Lower lobe of right lung (tissue), 2 donors: ENCODE results near the gene IL18R1. TPM values are rescaled to one million over a fixed set of nuclear protein-coding genes. Genes with fewer than 3 reads are reported as not detected.

Experiments used
- ATAC-seq, 2 donors: fragments of 200-7000 bp; cut with Tn5 transposase; one replicate each; pipeline ENCODE4 v1.9.1; 2020 to 2022; ENCODE audit warnings: mild to moderate bottlenecking in 2 of 2, moderate library complexity in 2 of 2
- DNase-seq: peaks from one replicate; pipeline ENCODE4 v3.0.0-alpha.2; 2020
- H3K27ac ChIP-seq: fragments of 200-600 bp; one replicate; pipeline ENCODE4 v1.8.0; 2022
- H3K27me3 ChIP-seq: fragments of 200-600 bp; one replicate; pipeline ENCODE4 v1.8.0; 2022; ENCODE audit warnings: low read depth
- H3K36me3 ChIP-seq: fragments of 200-600 bp; one replicate; pipeline ENCODE4 v1.8.0; 2022; ENCODE audit warnings: mild to moderate bottlenecking
- H3K4me1 ChIP-seq: fragments of 200-600 bp; one replicate; pipeline ENCODE4 v1.8.0; 2022
- H3K4me3 ChIP-seq: fragments of 200-600 bp; one replicate; pipeline ENCODE4 v1.8.0; 2022; ENCODE audit warnings: mild to moderate bottlenecking
- H3K9me3 ChIP-seq: fragments of 200-600 bp; one replicate; pipeline ENCODE4 v1.8.0; 2022
- intact Hi-C: fragments of 100-400 bp; cut with DNase I; formaldehyde crosslinking; loops from one replicate; pipeline ENCODE4 v1.11.0; 2022
- total RNA-seq: library from RNA; stranded (reverse); fragmentation: NEBNext Ultra II Directional; extraction: Animal tissue kit (Norgen Biotek cat#: 25700); gene quantifications from one replicate; pipeline ENCODE4 v1.2.1, GENCODE V29; 2021
- TF ChIP-seq, protein P1 (sequence below): fragments of 200-600 bp; IDR thresholded peaks from one replicate; pipeline ENCODE4 v1.8.0; 2022; ENCODE audit warnings: antibody characterized with exemption, mild to moderate bottlenecking
- donor health status: DM: no; HTN: yes; CAD: no; lungs with severe emphysema.

The IL18R1 gene
- total RNA-seq, 1 donor from 2014 or later: 27.5 TPM

DNA sequence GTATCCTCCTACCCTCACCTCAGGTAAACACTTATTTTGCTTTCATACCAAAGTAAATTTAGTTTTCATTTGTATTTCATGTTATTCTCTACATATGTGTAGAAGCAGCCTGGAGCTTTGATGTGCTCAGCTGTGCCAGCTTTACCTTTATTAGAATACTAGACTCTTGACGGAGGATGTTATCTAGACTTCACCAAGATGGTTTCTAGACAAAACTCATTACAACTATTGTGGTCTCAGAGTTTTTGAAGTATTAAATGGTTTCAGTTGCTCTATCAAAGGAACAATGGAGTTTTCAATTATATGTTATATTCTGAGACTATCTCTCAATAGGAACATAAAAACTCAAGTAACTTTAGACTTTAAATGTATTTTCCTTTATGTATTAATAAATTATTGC, 62.4 kb downstream of the IL18R1 start:
- Histone ChIP-seq H3K4me3 (no peak overlapping the region), H3K36me3 (no peaks in the 10 kb centered on the region), H3K27me3 (no peaks in the 10 kb centered on the region), H3K9me3 (no peaks in the 10 kb centered on the region), H3K27ac (no peak overlapping the region), H3K4me1 (no peaks in the 10 kb centered on the region)
- TF ChIP-seq, protein P1, sequence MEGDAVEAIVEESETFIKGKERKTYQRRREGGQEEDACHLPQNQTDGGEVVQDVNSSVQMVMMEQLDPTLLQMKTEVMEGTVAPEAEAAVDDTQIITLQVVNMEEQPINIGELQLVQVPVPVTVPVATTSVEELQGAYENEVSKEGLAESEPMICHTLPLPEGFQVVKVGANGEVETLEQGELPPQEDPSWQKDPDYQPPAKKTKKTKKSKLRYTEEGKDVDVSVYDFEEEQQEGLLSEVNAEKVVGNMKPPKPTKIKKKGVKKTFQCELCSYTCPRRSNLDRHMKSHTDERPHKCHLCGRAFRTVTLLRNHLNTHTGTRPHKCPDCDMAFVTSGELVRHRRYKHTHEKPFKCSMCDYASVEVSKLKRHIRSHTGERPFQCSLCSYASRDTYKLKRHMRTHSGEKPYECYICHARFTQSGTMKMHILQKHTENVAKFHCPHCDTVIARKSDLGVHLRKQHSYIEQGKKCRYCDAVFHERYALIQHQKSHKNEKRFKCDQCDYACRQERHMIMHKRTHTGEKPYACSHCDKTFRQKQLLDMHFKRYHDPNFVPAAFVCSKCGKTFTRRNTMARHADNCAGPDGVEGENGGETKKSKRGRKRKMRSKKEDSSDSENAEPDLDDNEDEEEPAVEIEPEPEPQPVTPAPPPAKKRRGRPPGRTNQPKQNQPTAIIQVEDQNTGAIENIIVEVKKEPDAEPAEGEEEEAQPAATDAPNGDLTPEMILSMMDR: no peak
- ATAC-seq: no peak
- intact Hi-C loops: no loop called here
- no peak for DNase-seq

DNA sequence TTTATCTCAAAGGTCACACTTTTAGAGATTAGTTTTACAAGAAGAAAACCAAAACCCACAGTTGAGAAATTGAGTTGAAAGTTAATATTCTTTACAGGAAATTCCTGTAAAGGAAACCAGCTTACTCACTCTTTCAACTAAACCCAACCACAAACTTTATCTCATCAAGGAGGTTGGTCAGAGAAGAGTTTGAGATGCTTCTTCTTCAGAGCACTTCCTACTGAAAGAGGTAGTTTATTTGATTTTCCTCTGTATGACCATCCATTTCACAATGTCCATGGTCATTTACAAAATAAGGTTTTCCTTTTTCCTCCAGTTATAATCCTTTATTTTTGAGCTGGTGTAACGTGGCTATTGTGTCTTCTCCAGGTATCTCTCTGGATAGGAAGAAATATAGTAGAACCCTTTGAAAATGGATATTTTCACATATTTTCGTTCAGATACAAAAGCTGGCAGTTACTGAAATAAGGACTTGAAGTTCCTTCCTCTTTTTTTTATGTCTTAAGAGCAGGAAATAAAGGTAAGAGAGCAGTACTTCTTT, 62.9 kb downstream of the IL18R1 start:
- ATAC-seq: peak; percentile 29 to 52
- Histone ChIP-seq H3K27ac (peak overlapping the region; percentile 39), H3K36me3 (no peaks in the 10 kb centered on the region), H3K4me1 (no peaks in the 10 kb centered on the region), H3K9me3 (no peaks in the 10 kb centered on the region), H3K4me3 (peak overlapping the region; percentile 2), H3K27me3 (no peaks in the 10 kb centered on the region)
- no peak for DNase-seq
- intact Hi-C loops: no loop called here
- TF ChIP-seq, protein P1: no peak

DNA sequence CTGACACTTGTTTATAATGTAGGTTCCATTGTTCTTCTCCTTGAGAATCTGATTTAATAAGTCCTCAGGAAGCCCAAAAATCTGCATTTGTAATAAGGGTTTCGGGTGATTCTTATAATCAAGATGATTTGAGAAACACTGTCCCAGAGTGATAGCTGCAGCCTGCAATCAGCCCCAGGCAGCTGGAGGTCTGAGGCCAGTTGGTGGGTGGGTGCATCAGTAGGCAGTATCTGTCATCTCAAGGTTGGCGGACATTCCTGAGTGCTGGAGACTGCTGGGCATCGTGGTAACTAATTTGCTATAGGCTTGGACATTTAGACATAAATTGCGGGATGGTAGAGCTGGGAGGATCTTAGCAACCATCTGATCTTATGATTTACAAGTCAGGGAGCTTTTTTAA, 64.7 kb downstream of the IL18R1 start:
- DNase-seq (no peak), ATAC-seq (no peak)
- Histone ChIP-seq H3K9me3 (no peaks in the 10 kb centered on the region), H3K4me1 (no peaks in the 10 kb centered on the region), H3K27me3 (no peaks in the 10 kb centered on the region), H3K27ac (no peak overlapping the region), H3K36me3 (no peaks in the 10 kb centered on the region), H3K4me3 (no peak overlapping the region)
- intact Hi-C loops: no loop called here
- TF ChIP-seq, protein P1: no peak

DNA sequence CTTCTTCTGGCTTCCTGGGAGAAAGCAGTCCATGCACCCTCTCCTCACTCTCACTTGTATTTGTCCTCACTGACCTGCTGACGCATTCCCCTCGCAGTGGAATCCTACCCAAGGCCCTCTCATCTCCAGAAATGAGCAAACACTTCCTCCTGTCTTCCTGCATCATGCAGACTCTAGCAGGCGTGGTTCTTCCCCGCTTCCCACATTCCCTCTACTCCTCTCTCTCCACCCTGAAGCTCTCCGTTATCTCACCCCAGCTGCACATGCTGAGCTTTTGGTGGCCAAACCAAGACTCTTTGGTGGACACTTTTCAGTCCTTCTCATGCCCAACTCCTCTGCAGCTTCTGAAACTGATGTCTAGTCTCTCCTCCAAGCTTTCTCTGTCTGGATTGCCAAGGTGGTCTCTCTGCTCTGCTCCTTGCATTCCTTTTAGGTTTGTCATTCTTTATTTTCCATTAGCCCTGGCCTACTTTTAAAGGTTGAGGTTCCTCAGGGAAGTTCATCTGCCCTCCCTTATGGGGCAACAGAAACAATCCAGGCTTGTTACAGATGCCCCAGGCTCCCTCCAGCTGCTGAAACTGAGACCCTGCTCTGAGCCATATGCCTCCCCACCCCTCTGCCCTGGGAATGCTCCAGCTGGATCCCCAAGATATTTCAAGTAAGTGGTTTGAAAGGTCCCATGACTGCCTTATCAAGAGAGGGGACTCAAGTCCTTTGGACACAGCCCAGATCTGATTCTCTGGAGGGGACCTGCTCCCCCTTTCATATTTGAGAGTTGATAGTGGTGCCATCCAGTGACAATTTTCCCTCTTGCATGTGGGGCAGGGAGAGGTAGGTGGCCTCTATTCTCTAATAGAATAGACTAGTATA, 66.5 kb downstream of the IL18R1 start:
- no peaks in the 10 kb centered on the region for H3K9me3 ChIP-seq
- peak overlapping the region; percentile 28 for H3K27ac ChIP-seq
- TF ChIP-seq, protein P1: no peak
- H3K4me3 ChIP-seq: no peak overlapping the region
- H3K27me3 ChIP-seq: no peaks in the 10 kb centered on the region
- DNase-seq (no peak), ATAC-seq (no peak)
- H3K4me1 ChIP-seq: no peaks in the 10 kb centered on the region
- intact Hi-C loops: no loop called here
- no peaks in the 10 kb centered on the region for H3K36me3 ChIP-seq

DNA sequence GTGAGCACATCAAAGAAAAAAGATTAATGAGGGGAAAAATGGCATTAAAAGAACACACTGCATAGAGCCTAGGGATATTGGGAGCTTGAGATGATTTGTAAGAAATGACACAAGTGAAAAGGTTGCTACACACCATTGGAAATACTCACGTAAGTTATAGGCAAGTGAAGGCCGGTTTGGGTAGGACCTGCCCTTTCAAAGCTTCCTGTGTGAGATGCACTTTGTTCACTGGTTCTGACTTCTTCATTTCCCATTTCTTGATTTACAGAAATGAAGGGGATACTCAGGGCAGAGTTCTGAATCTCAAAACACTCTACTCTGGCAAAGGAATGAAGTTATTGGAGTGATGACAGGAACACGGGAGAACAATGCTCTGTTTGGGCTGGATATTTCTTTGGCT, 67.3 kb downstream of the IL18R1 start, which contains the start of gene IL18RAP:
Gene IL18RAP, plus strand, starts transcription at position 251 of the 400 bp plus-strand sequence. Its CDS starts 118 bp downstream, at position 369.
- Histone ChIP-seq H3K4me3 (no peak within 1 kb of the TSS), H3K4me1 (no peaks in the 10 kb centered on the region), H3K36me3 (no peaks in the 10 kb centered on the region), H3K9me3 (no peaks in the 10 kb centered on the region), H3K27ac (peak within 1 kb of the TSS; percentile 28), H3K27me3 (no peaks in the 10 kb centered on the region)
- intact Hi-C loops: no loop called here
- DNase-seq (no peak), ATAC-seq (no peak)
- TF ChIP-seq, protein P1: no peak
